Epithelial cell of esophagus (primary cell): ENCODE results near the gene AKR7A2.

Experiments
- DNase-seq: peaks from one replicate; pipeline ENCODE4 v3.0.0; 2010; ENCODE audit warnings: low read depth
- H3K4me3 ChIP-seq: 2 replicates; pipeline ENCODE4 v1.5.1; 2011; ENCODE audit warnings: mild to moderate bottlenecking, low read length, control low read depth
- TF ChIP-seq, protein P1 (sequence below): IDR thresholded peaks from 2 replicates; pipeline ENCODE4 v1.5.1; 2011; ENCODE audit warnings: low read depth, mild to moderate bottlenecking, low read length, control low read depth, inconsistent platforms; ENCODE audit not compliant: insufficient read depth; ENCODE audit errors: missing control alignments

The AKR7A2 gene

DNA sequence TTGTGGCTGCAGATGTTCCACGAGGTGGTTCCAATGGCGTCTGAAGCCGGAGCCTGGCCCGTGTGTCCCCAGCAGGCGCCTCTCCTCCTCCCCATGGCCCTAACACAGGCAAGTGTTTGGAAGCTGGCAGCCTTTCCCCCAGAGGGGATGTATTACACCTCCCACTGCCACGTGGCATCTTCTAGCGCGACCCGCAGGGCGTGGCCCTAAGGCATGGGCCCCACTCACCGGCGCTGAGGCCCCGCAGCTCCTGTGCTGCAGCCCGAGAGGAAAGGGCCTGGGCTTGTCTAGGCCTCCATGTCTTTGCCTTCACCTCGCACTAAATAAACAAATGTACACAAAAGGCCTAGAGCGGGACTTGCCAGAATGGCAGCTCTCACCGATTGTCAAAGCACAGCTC, 38.1 kb upstream of the AKR7A2 start:
- no peak for DNase-seq
- H3K4me3 ChIP-seq, result no peak overlapping the region
- TF ChIP-seq, protein P1, sequence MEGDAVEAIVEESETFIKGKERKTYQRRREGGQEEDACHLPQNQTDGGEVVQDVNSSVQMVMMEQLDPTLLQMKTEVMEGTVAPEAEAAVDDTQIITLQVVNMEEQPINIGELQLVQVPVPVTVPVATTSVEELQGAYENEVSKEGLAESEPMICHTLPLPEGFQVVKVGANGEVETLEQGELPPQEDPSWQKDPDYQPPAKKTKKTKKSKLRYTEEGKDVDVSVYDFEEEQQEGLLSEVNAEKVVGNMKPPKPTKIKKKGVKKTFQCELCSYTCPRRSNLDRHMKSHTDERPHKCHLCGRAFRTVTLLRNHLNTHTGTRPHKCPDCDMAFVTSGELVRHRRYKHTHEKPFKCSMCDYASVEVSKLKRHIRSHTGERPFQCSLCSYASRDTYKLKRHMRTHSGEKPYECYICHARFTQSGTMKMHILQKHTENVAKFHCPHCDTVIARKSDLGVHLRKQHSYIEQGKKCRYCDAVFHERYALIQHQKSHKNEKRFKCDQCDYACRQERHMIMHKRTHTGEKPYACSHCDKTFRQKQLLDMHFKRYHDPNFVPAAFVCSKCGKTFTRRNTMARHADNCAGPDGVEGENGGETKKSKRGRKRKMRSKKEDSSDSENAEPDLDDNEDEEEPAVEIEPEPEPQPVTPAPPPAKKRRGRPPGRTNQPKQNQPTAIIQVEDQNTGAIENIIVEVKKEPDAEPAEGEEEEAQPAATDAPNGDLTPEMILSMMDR, result no peak

DNA sequence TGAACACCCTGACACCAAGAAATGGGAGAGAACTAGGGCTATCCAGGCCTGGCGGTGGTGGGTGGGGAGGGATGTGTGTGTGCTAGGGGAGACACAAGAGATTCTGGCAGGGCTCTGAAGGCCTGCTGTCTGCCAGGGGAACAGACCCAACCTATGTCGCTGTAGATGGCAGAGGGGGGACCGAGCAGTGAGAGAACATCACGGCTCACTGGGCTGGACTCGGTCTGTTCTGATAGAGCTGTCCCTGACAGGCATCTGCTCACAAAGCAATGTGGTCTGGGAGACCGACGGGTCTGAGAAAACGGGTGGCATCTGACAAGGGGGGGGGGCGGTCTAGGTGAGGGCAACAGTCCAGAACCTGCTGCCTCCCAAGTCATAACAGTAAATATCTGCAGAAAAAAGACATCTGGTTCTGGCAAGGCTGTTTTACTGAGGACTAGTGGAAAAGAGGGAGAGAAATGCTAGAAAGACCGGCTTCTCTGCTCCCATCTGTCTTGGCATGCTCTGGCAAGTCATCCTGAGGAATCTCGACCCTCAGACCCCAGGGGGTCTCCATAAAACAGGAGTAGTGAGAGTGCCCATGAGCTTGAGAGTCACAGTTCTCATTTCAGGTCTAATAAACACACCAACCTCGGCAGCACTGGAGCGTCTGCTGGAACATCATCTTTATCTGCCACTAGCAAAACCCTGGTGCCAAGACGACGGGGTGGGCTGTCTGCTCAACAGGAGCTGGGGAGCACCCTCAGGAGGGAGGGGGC, 36.7 kb upstream of the AKR7A2 start:
- H3K4me3 ChIP-seq, result no peak overlapping the region
- TF ChIP-seq, protein P1, result no peak
- no peak for DNase-seq

DNA sequence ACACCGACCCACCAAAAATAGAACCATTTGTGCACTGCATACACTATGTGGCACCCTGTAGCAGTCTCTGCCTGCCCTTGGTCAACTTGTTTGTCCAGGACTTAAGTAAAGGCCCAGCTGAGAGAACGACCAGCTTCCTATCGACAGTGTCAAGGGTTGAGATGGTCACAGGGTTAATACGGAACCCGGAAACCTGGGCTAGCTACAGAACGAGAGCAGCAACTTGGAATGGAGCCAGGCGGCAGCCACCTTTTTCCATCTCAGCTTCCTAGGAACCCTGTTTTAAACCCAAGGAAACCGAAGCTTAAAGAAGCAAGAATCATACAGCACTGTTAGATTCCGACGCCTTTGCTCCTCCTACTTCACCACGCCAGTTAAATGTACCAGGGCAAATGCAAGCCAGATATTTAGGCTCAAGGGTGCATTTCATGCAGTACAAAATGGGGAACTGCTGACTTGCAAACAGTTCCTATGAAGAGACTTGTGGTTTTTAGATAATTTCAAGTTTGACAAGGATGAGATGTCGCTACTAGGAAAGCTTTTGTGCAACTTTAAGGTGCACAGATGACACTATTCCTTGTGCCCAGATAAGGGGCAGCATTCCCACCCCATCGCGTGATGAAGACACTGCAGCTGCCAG, 35.7 kb upstream of the AKR7A2 start:
- no peak for DNase-seq
- TF ChIP-seq, protein P1, result no peak
- H3K4me3 ChIP-seq, result no peak overlapping the region

GRCh38 chr1:19346026-19346425, 34.1 kb upstream of the AKR7A2 start:
- TF ChIP-seq, protein P1, result no peak
- DNase-seq, result no peak

DNA sequence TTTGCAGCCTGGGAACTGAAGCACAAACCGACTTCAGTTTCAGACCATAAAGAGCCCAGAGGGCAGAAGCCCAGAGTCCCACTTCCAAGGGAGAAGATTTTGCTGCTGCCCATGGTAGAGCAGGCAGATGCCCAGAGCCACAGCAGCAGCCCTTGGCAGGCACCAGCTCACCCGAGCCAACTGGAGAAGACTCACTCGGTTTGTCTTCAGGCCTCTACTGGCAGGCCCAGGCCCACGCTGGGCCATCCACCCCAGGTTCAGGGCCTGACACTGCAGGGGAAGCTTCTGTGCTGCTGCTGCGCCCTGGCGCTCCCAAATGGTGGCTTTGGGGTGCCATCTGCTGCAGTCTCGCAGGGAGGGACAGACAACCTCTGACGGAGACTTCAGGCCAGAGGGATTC, 33.4 kb upstream of the AKR7A2 start:
- no peak overlapping the region for H3K4me3 ChIP-seq
- no peak for DNase-seq
- TF ChIP-seq, protein P1, result no peak

More at GRCh38 chr1:19346026-19346425, 34.1 kb upstream of the AKR7A2 start:
- H3K4me3 ChIP-seq, result no peak overlapping the region

DNA sequence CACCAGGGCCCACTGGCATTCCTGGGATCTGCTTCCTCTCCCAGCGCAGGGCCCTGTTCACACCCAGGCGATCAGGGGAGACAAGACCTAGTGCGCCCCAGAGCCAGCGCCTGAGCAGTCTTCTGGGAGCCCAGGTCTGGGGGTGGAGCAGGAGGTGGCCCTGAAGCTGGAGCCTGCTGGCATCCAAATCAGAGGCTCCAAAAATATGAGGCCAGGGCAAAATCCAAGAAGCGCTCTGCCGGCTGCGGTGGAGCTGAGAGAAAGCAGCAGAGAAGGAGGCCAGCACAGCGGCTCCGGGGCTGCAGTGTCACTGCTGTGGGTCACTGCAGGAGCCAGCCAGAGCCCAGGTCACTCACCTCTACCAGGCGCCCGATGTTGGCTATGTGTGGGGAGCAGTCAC, 32.9 kb upstream of the AKR7A2 start:
- TF ChIP-seq, protein P1, result no peak
- no peak overlapping the region for H3K4me3 ChIP-seq
- DNase-seq, result no peak
